HT-29 (cell line): ENCODE results near the gene HEXB. TPM values are rescaled to one million over a fixed set of nuclear protein-coding genes. Genes with fewer than 3 reads are reported as not detected.
A peak's percentile ranks its signal among the peaks of the same experiment; 100 is the strongest.

Experiments
- DNase-seq: peaks from one replicate; pipeline ENCODE4 v3.0.0-alpha.2; 2015; ENCODE audit warnings: low spot score
- total RNA-seq: library from RNA; depleted of rRNA; stranded (reverse); fragments of >200 nt; shearing (Covaris generic); gene quantifications from 2 replicates; pipeline ENCODE4 v1.2.3, GENCODE V29; 2014; rRNA removed

Gene HEXB
- 224 and 238 TPM in 2 replicates for total RNA-seq

GRCh38 chr5:74684900-74685851 lies at the start of gene HEXB:
Gene HEXB, plus strand, starts transcription at chr5:74685233. Its CDS starts 28 bp downstream, at chr5:74685261.
- peak; percentile 92 for DNase-seq

GRCh38 chr5:74636149-74636548 lies 48.9 kb upstream of the HEXB start:
- DNase-seq: peak; percentile 58

- peak; percentile 85 for DNase-seq
Measured at GRCh38 chr5:74636552-74636951, 48.5 kb upstream of the HEXB start.

DNA sequence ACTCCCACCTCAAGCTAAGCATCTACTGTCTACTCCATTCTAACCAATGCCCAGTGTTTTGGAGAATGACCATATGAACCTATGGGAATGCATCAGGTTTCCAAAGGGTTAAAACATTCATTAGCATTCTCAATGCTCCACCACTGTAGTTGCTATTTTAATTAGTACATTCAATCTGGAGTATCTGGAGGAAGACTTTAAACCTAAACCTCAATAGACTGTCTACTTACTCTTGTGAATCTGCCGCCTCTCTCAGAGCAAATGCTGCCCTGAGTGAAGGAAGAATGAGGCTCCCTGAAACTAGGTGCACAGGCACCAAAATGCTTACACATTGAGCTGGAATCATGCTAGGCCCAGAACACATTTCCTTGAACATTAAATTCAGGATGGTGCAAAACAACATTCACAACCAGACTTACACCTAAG lies 46.5 kb upstream of the HEXB start:
- DNase-seq: no peak

GRCh38 chr5:74638970-74639806 lies 45.8 kb upstream of the HEXB start:
- peak; percentile 67 for DNase-seq

- DNase-seq: peak; percentile 37
Measured at GRCh38 chr5:74639807-74640449, 45.1 kb upstream of the HEXB start.

- DNase-seq: peak; percentile 88
Measured at GRCh38 chr5:74640450-74640953, 44.5 kb upstream of the HEXB start, which contains the start of gene ENC1. Gene ENC1, minus strand, starts transcription at chr5:74640728. Its CDS starts 4,243 bp downstream, at chr5:74636485.

DNA sequence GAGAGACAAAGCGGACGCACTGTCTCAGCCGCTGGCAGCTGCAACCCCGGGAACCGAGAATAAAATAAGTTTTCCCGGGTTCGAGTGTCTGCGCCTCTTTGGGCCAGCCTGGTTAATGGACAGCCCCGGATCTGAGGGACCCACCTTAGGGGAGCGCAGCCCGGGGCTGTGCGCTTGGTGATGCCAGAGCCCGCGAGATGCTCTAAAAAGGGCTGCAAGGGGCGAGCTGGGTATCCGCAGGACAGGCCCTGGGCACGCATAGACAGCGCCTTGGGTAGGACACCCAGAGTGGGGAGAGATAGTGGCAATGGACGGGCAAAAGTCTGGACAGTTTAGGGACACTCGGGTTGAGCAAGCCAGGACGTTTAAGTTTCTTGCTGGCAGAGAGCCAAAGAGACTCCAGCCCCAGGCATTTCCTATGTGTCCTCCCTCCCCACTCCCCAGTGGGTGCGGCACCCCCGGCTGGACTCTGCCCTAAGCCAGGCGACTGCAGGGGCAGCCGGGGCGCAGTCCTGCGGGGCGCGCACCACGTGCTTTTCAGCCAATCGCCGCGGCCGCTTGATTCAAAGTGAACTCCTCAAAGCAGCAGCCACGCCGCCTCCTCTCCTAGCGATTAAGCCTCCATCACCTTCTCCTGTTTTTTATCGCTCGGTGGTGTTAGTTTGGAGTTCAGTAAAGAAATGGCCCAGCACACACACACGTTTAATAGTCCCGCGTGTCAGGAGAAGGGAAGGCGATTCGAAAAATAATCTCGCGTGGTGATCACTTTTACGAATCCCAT lies 43.9 kb upstream of the HEXB start:
- DNase-seq: peak; percentile 97

- peak; percentile 86 for DNase-seq
Measured at GRCh38 chr5:74641735-74642542, 43.1 kb upstream of the HEXB start.

- no peak for DNase-seq
Measured at GRCh38 chr5:74642543-74642863, 42.5 kb upstream of the HEXB start.

DNA sequence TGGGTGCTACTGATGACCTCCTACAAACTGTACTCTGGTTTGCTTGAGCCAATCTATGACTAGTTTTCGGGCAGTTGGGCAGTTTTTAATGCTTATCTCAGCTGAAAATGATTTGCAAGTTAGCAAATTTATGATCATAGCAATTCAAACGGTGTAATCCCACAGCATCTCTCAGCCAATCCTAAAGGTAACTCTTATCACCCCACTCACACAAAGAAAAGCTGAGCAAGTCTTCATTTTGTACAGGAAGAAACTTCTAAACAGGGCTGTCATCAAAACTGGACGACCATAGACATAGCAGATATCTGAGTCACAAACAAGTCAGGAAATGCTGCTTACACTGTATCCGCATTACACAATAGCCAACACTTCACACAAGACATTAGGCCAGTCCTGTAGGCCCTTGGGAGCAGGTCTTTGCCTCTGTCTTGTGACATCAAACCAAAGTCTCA lies 41.9 kb upstream of the HEXB start:
- DNase-seq: peak; percentile 71

GRCh38 chr5:74647096-74647495 lies 37.9 kb upstream of the HEXB start:
- DNase-seq: peak; percentile 72

DNA sequence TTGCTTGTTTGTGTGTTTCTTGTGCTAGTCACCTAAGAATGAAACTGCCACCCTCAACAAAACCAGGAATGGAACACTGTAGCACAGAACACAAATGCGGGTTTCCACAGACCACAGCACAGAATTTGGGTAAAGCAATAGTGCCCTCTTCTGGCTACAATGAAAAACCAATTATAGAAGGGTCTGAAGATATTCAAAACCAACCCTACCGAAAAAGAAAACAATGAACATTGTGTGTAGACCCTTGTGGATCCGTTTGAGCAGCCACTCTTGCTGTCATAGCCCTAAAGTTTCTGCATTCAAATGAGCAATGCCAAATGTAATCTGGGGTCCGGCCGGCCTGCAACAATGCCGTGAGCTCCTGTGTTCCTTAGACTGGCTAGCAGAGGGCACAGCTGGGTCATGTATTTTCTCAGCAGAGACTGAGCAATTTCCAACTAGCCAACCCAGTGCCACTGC lies 36.2 kb upstream of the HEXB start:
- DNase-seq: peak; percentile 79

DNA sequence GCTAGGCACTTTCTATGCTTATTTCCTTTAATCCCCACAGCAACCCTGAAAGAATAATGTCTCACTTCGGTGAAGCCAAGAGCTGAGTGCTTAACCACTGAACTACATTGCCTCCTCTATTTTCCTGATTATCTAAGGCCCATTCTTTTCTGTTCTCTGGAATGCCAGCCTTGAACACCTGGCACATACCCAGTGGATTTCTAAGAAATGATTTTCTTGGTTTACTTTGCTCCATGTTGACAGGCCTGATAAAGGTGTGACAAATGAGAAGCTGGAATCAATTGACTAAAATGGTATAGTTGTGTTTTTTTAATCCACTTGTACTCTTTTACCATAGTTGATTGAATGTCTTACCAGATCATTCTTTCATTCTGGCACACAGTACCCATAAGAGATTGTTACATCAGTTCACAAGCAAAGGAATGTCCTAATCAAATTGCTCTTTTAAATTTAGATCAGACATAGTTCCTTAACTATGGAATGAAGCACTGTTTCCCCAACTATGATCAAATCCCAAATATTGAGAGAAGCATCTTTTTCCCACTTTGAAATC lies 35.5 kb upstream of the HEXB start:
- DNase-seq: no peak

- no peak for DNase-seq
Measured at GRCh38 chr5:74651710-74652109, 33.3 kb upstream of the HEXB start.

GRCh38 chr5:74652576-74652975 lies 32.5 kb upstream of the HEXB start:
- no peak for DNase-seq

DNA sequence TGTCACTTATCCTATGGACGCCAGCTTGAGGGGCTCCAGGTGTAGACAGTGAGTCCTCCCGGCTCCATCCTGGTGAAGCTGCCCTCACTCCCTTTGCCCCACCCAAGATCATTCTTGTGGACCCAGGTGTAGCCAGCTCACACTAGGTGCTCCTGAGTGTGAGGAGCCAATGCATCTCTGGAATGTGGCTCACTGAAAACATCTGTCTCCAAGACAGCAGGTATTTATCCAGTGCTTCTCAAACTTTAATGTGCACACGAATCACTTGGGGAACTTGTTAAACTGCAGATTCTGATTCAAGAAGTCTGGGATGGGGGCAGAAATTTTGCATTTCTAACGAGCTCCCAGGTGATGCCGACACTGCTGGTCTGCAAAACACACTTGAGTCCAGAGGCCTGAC lies 31.0 kb upstream of the HEXB start:
- DNase-seq: no peak

DNA sequence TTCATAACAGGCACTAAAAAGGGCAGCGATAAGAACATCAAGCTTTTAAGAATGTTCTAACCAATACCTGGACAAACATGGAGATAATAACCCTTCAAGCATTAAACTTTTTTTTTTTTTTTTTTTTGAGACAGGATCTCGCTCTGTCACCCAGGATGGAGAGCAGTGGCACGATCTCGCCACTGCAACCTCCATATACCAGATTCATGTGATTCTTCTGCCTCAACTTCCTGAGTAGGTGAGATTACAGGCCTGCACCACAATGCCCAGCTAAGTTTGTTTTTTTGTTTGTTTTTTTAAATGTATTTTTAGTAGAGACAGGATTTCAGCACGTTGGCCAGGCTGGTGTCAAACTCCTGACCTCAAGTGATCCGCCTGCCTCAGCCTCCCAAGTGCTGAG lies 29.8 kb upstream of the HEXB start:
- DNase-seq: no peak

- DNase-seq: no peak
Measured at GRCh38 chr5:74655716-74656115, 29.3 kb upstream of the HEXB start.
